H1 (cell line): Measurements from ENCODE around the gene KRT3. TPM values are rescaled to one million over a fixed set of nuclear protein-coding genes. Genes with fewer than 3 reads are reported as not detected.

ENCODE experiments used
- CTCF ChIA-PET: fragments of 300-600 bp; sonication (Branson Sonifier 250); formaldehyde crosslinking; loops from one replicate; lab custom pipeline; 2021; ENCODE audit not compliant: partially characterized antibody; lab: Charles Lee
- POLR2A ChIA-PET: fragments of 300-600 bp; sonication (Branson Sonifier 250); formaldehyde crosslinking; loops from one replicate; lab custom pipeline; 2021; ENCODE audit warnings: inconsistent platforms; ENCODE audit not compliant: partially characterized antibody; lab: Charles Lee
- DNase-seq, 2 experiments: peaks; one replicate each; pipeline versions ENCODE4 v3.0.0 to v3.0.0-alpha.2; 2010 to 2022; ENCODE audit warnings: low spot score in 2 of 2, low read depth in 1 of 2, mixed read lengths in 1 of 2
- FAIRE-seq: peaks from 2 replicates; lab custom pipeline; 2011; peaks lifted over from hg19 to GRCh38; lab: Jason Lieb, UNC
- H2AFZ ChIP-seq: 2 replicates; pipeline ENCODE4 v1.8.1; 2012; ENCODE audit warnings: low read length, inconsistent platforms
- H2AK5ac ChIP-seq: 2 replicates; pipeline ENCODE4 v1.6.1; 2013; ENCODE audit warnings: low read depth, low read length
- H2BK120ac ChIP-seq: replicated peaks from 2 replicates; pipeline ENCODE3; 2013; ENCODE audit warnings: low read depth, low read length, inconsistent platforms
- H2BK12ac ChIP-seq: 2 replicates; pipeline ENCODE4 v1.6.1; 2013; ENCODE audit warnings: low read depth, low read length
- H2BK15ac ChIP-seq: 2 replicates; pipeline ENCODE4 v1.6.1; 2013; ENCODE audit warnings: low read length
- H2BK20ac ChIP-seq: 2 replicates; pipeline ENCODE4 v1.6.1; 2013; ENCODE audit warnings: low read length
- H2BK5ac ChIP-seq: 2 replicates; pipeline ENCODE4 v1.6.1; 2013; ENCODE audit warnings: low read depth, low read length
- H3K14ac ChIP-seq: 2 replicates; pipeline ENCODE4 v1.6.1; 2013; ENCODE audit warnings: inconsistent platforms; ENCODE audit not compliant: insufficient read length
- H3K18ac ChIP-seq: 2 replicates; pipeline ENCODE4 v1.6.1; 2013; ENCODE audit warnings: low read length; ENCODE audit errors: extremely low read depth
- H3K23ac ChIP-seq: 2 replicates; pipeline ENCODE4 v1.6.1; 2013; ENCODE audit warnings: inconsistent platforms; ENCODE audit not compliant: insufficient read length
- H3K23me2 ChIP-seq: 2 replicates; pipeline ENCODE4 v1.6.1; 2013; ENCODE audit warnings: low read depth, low read length
- H3K27ac ChIP-seq: 2 replicates; pipeline ENCODE4 v1.6.1; 2011; ENCODE audit warnings: low read depth, low read length, inconsistent platforms
- H3K27me3 ChIP-seq, 4 experiments: replicated peaks in 1 of 4; 1 replicate in 1 of 4; 2 replicates in 3 of 4; pipeline versions ENCODE4 v1.6.1 to v1.8.1; 2011 to 2013; ENCODE audit warnings: low read length in 3 of 4, mild to moderate bottlenecking in 3 of 4, inconsistent platforms in 2 of 4, mixed read lengths in 2 of 4, moderate library complexity in 1 of 4; ENCODE audit not compliant: control insufficient read depth in 3 of 4, insufficient read depth in 3 of 4; ENCODE audit errors: extremely low read depth in 1 of 4
- H3K36me3 ChIP-seq, 4 experiments: 2 replicates each; pipeline versions ENCODE4 v1.6.1 to v1.8.1; 2011 to 2013; ENCODE audit warnings: mild to moderate bottlenecking in 4 of 4, low read length in 3 of 4, moderate library complexity in 2 of 4, control low read depth in 1 of 4, inconsistent platforms in 1 of 4; ENCODE audit not compliant: insufficient read depth in 4 of 4, control insufficient read depth in 2 of 4
- H3K4ac ChIP-seq: replicated peaks from 2 replicates; pipeline ENCODE3; 2013; ENCODE audit warnings: low read length, low read depth, mixed read lengths, inconsistent platforms; ENCODE audit not compliant: insufficient read length
- H3K4me1 ChIP-seq, 4 experiments: replicated peaks in 1 of 4; 1 replicate in 1 of 4; 2 replicates in 3 of 4; pipeline versions ENCODE4 v1.6.1 to v1.8.1; 2011 to 2013; ENCODE audit warnings: low read length in 3 of 4, inconsistent platforms in 2 of 4, mixed read lengths in 1 of 4; ENCODE audit not compliant: insufficient read depth in 4 of 4, control insufficient read depth in 3 of 4
- H3K4me2 ChIP-seq, 2 experiments: 2 replicates each; pipeline versions ENCODE4 v1.6.1 to v1.8.1; 2011 to 2013; ENCODE audit warnings: low read depth in 2 of 2, low read length in 2 of 2, control low read depth in 1 of 2, inconsistent platforms in 1 of 2, mild to moderate bottlenecking in 1 of 2; ENCODE audit not compliant: insufficient read depth in 1 of 2
- H3K4me3 ChIP-seq, 4 experiments: fragments of 200-600, 300-600 bp in 1 of 4; sonication (generic), shearing (Covaris generic), sonication (Bioruptor Twin) in 1 of 4; 2 replicates each; pipeline versions ENCODE4 v1.5.1 to v1.8.1; 2011 to 2016; ENCODE audit warnings: low read length in 4 of 4, low read depth in 3 of 4, control low read depth in 2 of 4, inconsistent platforms in 2 of 4, mild to moderate bottlenecking in 2 of 4, mixed read lengths in 1 of 4, moderate library complexity in 1 of 4; ENCODE audit not compliant: insufficient read depth in 2 of 4; ENCODE audit errors: extremely low read depth in 1 of 4
- H3K56ac ChIP-seq: replicated peaks from 2 replicates; pipeline ENCODE3; 2013; ENCODE audit warnings: low read depth, mild to moderate bottlenecking, mixed read lengths, low read length, inconsistent platforms; ENCODE audit not compliant: insufficient read length
- H3K79me1 ChIP-seq: 2 replicates; pipeline ENCODE4 v1.6.1; 2013; ENCODE audit warnings: low read depth, low read length, control low read depth
- H3K79me2 ChIP-seq, 2 experiments: 2 replicates each; pipeline versions ENCODE4 v1.6.1 to v1.8.1; 2012 to 2013; ENCODE audit warnings: low read length in 2 of 2, mild to moderate bottlenecking in 2 of 2, inconsistent platforms in 1 of 2; ENCODE audit not compliant: insufficient read depth in 2 of 2, control insufficient read depth in 1 of 2
- H3K9ac ChIP-seq, 4 experiments: replicated peaks in 1 of 4; 1 replicate in 1 of 4; 2 replicates in 3 of 4; pipeline versions ENCODE4 v1.6.1 to v1.8.1; 2011 to 2013; ENCODE audit warnings: low read depth in 3 of 4, low read length in 3 of 4, control low read depth in 2 of 4, mild to moderate bottlenecking in 2 of 4, moderate library complexity in 2 of 4, inconsistent platforms in 1 of 4; ENCODE audit errors: extremely low read depth in 1 of 4
- H3K9me3 ChIP-seq, 2 experiments: 2 replicates each; pipeline versions ENCODE4 v1.6.1 to v1.8.1; 2012 to 2013; ENCODE audit warnings: mild to moderate bottlenecking in 2 of 2, moderate library complexity in 2 of 2, control low read depth in 1 of 2, inconsistent platforms in 1 of 2, low read depth in 1 of 2, low read length in 1 of 2, mixed read lengths in 1 of 2; ENCODE audit not compliant: insufficient read depth in 2 of 2
- H4K20me1 ChIP-seq, 2 experiments: replicated peaks in 1 of 2; 2 replicates each; pipeline versions ENCODE3 to v1.8.1; 2011 to 2013; ENCODE audit warnings: inconsistent platforms in 2 of 2, low read length in 2 of 2, mild to moderate bottlenecking in 1 of 2; ENCODE audit not compliant: insufficient read depth in 2 of 2, control insufficient read depth in 1 of 2
- H4K5ac ChIP-seq: 2 replicates; pipeline ENCODE4 v1.6.1; 2013; ENCODE audit warnings: low read length, low read depth, mixed read lengths, inconsistent platforms; ENCODE audit not compliant: insufficient read length
- H4K8ac ChIP-seq: 2 replicates; pipeline ENCODE4 v1.8.0; 2013; ENCODE audit warnings: mild to moderate bottlenecking, moderate library complexity, low read length, inconsistent platforms; ENCODE audit not compliant: insufficient read depth; ENCODE audit errors: extremely low read depth
- H4K91ac ChIP-seq: replicated peaks from 2 replicates; pipeline ENCODE3; 2013; ENCODE audit warnings: low read length, mixed read lengths, inconsistent platforms; ENCODE audit not compliant: insufficient read length
- GTF2F1 ChIP-seq: IDR thresholded peaks from 2 replicates; pipeline ENCODE4 v1.6.1; 2012; ENCODE audit warnings: low read depth, low read length, improper control_type of control experiment, borderline replicate concordance
- HDAC6 ChIP-seq: IDR thresholded peaks from one replicate; pipeline ENCODE4 v1.7.1; 2012; ENCODE audit warnings: low read depth, mild to moderate bottlenecking, inconsistent platforms, low read length, moderate library complexity
- POLR2A ChIP-seq, 2 experiments: IDR thresholded peaks; 1 replicate in 1 of 2; 2 replicates in 1 of 2; pipeline ENCODE4 v1.6.1; 2011; ENCODE audit warnings: low read depth in 2 of 2, low read length in 2 of 2, mild to moderate bottlenecking in 2 of 2; ENCODE audit errors: control extremely low read depth in 1 of 2
- SAP30 ChIP-seq: fragments of 300-600 bp; sonication (generic); IDR thresholded peaks from 2 replicates; pipeline ENCODE4 v1.7.1; 2012; ENCODE audit warnings: low read length, moderate library complexity, mild to moderate bottlenecking, inconsistent platforms; ENCODE audit not compliant: insufficient read depth, insufficient replicate concordance
- SIX5 ChIP-seq: IDR thresholded peaks from 2 replicates; pipeline ENCODE4 v1.6.1; 2011; ENCODE audit warnings: mild to moderate bottlenecking, low read depth, low read length
- SP2 ChIP-seq: IDR thresholded peaks from 2 replicates; pipeline ENCODE4 v1.6.1; 2012; ENCODE audit warnings: mild to moderate bottlenecking, low read length, inconsistent platforms
- TAF1 ChIP-seq: IDR thresholded peaks from 2 replicates; pipeline ENCODE4 v1.6.1; 2011; ENCODE audit warnings: mild to moderate bottlenecking, low read depth, low read length
- WGBS, 2 experiments: shearing (Covaris generic) in 1 of 2; methylation state at CpG; one replicate each; pipeline versions ENCODE4 v1.1.6 to v1.1.7; 2013 to 2015; ENCODE audit warnings: low lambda C conversion rate in 2 of 2, mixed read lengths in 2 of 2, inconsistent platforms in 1 of 2, low coverage in 1 of 2, missing lambda C conversion rate in 1 of 2; ENCODE audit not compliant: insufficient replicate concordance in 2 of 2, insufficient coverage in 1 of 2, insufficient read length in 1 of 2; ENCODE audit errors: extremely low coverage in 1 of 2, missing lambda C conversion rate in 1 of 2; 5-methylcytosine and 5-hydroxymethylcytosine counted together
- polyA plus RNA-seq, 7 experiments: library from polyadenylated mRNA; depleted of rRNA in 3 of 7; stranded (reverse) in 5 of 7; unstranded in 2 of 7; fragments of >200 nt in 5 of 7; fragments of 200-250 nt in 2 of 7; gene quantifications; 1 replicate in 5 of 7; 2 replicates in 1 of 7; 4 replicates in 1 of 7; pipeline versions ENCODE4 v1.2.1 to v1.2.3, GENCODE V29; 2011 to 2013; ENCODE audit warnings: missing spikeins in 2 of 7, mixed read lengths in 2 of 7
- total RNA-seq: library from RNA; stranded (reverse); fragmentation: NEBNext Ultra II Directional; extraction: Animal tissue kit (Norgen Biotek cat#: 25700); gene quantifications from 2 replicates; pipeline ENCODE4 v1.2.1, GENCODE V29; 2021
- TF ChIP-seq, protein P1 (sequence below): IDR thresholded peaks from 2 replicates; pipeline ENCODE4 v1.6.1; 2012; ENCODE audit warnings: inconsistent platforms
- TF ChIP-seq, protein P2 (sequence below): IDR thresholded peaks from 2 replicates; pipeline ENCODE4 v1.6.1; 2012; ENCODE audit warnings: low read length, inconsistent platforms
- TF ChIP-seq, protein P3 (sequence below): IDR thresholded peaks from 2 replicates; pipeline ENCODE4 v1.6.1; 2012; ENCODE audit warnings: inconsistent platforms

Gene KRT3
- total and polyA plus RNA-seq, 2 of the 8 experiments (the other 6 are each of a cell fraction or from before 2014, with no cell fraction given): not detected

DNA sequence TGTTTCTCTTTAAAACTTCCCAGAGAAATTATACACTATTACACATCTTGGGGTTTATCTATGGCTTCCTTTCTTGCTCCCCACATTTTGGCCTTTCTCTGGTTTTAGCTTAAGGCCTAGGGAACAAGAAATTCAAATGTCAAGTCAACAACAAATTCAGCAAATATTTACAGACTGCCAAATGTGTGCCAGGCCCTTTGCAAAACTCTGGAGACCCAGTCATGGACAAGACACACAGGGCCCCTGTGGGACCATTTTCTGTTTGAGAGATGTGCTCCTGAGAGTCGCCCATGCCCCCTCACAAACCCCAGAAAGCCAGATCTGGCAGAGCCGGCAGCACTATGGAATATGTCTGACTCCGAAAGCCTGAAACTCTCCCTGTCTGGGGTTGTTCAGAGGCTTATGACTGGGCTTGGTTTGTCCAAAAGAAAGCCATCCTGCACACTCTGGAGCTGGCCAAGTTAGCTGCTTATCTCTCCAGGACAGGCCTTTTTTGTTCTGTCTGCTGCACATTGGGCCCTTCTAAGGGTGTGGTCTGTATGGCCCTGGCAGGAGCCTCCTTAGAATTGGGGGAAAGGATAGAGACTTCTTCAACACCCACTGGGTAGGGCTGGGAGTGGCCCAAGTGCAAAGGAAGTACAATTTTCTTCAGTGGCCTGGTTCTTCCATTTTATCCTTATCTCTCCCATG is 1.1 kb upstream of the KRT3 start:
- no peak for FAIRE-seq
- ChIA-PET CTCF (interaction anchor here (0.6 to 2.1 kb wide), 11 partner anchors 10 to 401 kb away, joined by 3 to 7 read pairs (median 3); no protein-coding TSS in a partner anchor), POLR2A (interaction anchor here (1.2 kb wide), 1 partner anchor 17 kb away, joined by 3 read pairs; no protein-coding TSS in a partner anchor)
- Histone ChIP-seq H3K23me2 (no peaks in the 10 kb centered on the region), H2BK20ac (no peak overlapping the region), H3K4me3 (no peak overlapping the region), H4K20me1 (no peaks in the 10 kb centered on the region), H3K9me3 (no peaks in the 10 kb centered on the region; a peak in 1 of 4 replicates), H3K27ac (no peak overlapping the region), H3K36me3 (no peaks in the 10 kb centered on the region), H3K4me1 (peaks cover 0 to 11% (median 2%) of the 10 kb centered on the region in 4 experiments; a peak in 3 of 7 replicates), H2BK120ac (no peak overlapping the region), H2AK5ac (no peak overlapping the region), H4K91ac (no peak overlapping the region), H3K4ac (no peak overlapping the region), H2AFZ (no peak overlapping the region), H3K23ac (no peak overlapping the region), H3K79me1 (no peaks in the 10 kb centered on the region), H4K5ac (no peak overlapping the region), H3K79me2 (no peaks in the 10 kb centered on the region), H3K9ac (no peak overlapping the region), H3K4me2 (no peak overlapping the region), H3K18ac (no peak overlapping the region), H2BK5ac (no peak overlapping the region), H3K27me3 (no peaks in the 10 kb centered on the region), H3K56ac (no peak overlapping the region), H2BK15ac (no peak overlapping the region), H2BK12ac (no peak overlapping the region), H4K8ac (no peak overlapping the region), H3K14ac (no peak overlapping the region)
- no peak for DNase-seq
- WGBS, 2 experiments: 83% methylated on average over 3 of the region's 3 CpGs; no CpG with 5 or more reads in 1 of the 2 experiments
- TF ChIP-seq SAP30: no peak
- no peak for TF ChIP-seq SIX5
- TF ChIP-seq POLR2A (IDR thresholded peaks at IDR 0.05; ENCODE audit: control extremely low read depth in 1 of 2, low read depth in 2 of 2, low read length in 2 of 2): no peak
- TF ChIP-seq, protein P1, sequence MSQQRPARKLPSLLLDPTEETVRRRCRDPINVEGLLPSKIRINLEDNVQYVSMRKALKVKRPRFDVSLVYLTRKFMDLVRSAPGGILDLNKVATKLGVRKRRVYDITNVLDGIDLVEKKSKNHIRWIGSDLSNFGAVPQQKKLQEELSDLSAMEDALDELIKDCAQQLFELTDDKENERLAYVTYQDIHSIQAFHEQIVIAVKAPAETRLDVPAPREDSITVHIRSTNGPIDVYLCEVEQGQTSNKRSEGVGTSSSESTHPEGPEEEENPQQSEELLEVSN: no peak
- TF ChIP-seq HDAC6: no peak
- TF ChIP-seq SP2: no peak
- no peak for TF ChIP-seq TAF1
- no peak for TF ChIP-seq GTF2F1
- TF ChIP-seq, protein P2, sequence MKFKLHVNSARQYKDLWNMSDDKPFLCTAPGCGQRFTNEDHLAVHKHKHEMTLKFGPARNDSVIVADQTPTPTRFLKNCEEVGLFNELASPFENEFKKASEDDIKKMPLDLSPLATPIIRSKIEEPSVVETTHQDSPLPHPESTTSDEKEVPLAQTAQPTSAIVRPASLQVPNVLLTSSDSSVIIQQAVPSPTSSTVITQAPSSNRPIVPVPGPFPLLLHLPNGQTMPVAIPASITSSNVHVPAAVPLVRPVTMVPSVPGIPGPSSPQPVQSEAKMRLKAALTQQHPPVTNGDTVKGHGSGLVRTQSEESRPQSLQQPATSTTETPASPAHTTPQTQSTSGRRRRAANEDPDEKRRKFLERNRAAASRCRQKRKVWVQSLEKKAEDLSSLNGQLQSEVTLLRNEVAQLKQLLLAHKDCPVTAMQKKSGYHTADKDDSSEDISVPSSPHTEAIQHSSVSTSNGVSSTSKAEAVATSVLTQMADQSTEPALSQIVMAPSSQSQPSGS: no peak
- TF ChIP-seq, protein P3, sequence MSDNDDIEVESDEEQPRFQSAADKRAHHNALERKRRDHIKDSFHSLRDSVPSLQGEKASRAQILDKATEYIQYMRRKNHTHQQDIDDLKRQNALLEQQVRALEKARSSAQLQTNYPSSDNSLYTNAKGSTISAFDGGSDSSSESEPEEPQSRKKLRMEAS: no peak
